HG03442 (cell line): ENCODE data around the gene NPY.

Source experiments
- ATAC-seq: cut with Tn5 transposase; IDR thresholded peaks from one replicate; pipeline ENCODE4 v1.9.1; 2021; ENCODE audit warnings: mild to moderate bottlenecking, moderate library complexity; ENCODE audit not compliant: unreplicated experiment

The NPY gene

GRCh38 chr7:24312588-24312987 lies 28.6 kb downstream of the NPY start:
- no peak for ATAC-seq

- no peak for ATAC-seq
Measured at GRCh38 chr7:24313777-24314176, 29.8 kb downstream of the NPY start.

GRCh38 chr7:24316340-24316739 lies 32.4 kb downstream of the NPY start:
- ATAC-seq = no peak

- no peak for ATAC-seq
Measured at GRCh38 chr7:24318326-24318725, 34.3 kb downstream of the NPY start.

DNA sequence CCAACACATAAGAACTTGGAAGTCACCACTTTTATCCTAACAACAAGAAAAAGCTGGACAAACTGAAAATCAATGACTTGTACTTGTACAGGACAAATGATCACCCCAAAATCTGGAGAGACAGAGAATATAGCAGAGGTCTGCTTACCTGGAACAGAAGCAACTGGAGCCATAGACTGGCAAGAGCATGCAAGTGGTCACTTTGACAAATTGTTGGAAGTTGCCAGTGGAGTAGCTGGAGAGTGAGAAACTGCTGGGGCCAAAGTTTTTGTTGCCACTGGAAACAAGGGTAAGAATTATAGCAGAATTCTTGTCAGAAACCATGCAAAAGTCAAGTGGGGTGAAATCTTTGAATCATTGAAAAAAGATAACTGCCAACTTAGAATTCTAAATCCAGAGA lies 35.2 kb downstream of the NPY start:
- no peak for ATAC-seq

- no peak for ATAC-seq
Measured at GRCh38 chr7:24323961-24324480, 40.0 kb downstream of the NPY start.

DNA sequence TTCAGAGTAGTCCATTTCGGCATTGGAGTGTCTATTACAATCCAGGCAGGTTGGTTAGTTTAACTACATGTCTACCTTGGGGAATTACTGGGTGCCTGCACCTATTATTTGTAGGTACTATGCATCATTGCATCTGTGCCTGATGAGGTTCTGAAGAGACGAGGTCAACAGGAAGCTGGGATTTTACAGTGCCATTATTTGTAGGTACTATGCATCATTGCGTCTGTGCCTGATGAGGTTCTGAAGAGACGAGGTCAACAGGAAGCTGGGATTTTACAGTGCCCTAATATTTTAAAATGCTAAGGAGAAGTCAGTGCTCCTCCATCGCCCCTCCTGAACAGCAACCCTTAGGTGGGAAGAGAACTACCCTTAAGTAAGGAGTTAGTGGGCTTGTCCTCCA lies 41.7 kb downstream of the NPY start:
- ATAC-seq = no peak

DNA sequence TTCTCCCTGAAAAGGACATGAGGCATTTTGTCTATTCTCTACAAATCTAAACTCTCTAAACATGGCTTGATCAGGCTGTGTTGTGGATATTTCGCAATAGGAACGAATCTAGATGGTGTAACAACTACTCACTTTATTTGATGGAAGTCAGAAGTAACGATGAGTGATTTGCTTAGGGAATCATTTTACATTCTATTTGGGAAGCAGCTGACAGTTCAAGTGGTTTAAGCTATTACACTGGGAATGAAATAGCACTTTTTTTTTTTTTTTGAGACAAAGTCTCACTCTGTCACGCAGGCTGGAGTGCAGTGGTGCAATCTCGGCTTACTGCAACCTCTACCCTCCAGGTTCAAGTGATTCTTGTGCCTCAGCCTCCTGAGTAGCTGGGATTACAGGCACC lies 44.1 kb downstream of the NPY start:
- ATAC-seq = no peak

DNA sequence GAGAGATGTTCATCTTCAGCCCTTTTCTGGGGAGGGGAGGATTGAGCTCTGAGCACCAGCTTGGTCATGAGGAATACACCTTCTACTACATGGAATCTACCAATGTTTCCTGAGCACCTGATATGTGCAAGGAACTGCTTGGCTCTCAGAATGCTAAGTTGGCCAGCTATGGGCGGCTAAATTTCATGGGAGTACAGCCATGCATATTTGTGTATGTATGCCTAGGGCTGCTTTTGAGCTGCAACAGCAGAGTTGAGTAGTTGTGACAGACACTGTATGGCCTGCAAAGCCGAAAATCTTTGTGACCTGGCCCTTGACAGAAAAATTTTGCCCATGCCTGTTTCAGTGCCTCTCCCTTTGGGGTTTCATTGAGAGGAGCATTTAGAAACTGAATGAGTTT lies 44.9 kb downstream of the NPY start:
- no peak for ATAC-seq

GRCh38 chr7:24334012-24334411 lies 50.0 kb downstream of the NPY start:
- ATAC-seq = no peak

DNA sequence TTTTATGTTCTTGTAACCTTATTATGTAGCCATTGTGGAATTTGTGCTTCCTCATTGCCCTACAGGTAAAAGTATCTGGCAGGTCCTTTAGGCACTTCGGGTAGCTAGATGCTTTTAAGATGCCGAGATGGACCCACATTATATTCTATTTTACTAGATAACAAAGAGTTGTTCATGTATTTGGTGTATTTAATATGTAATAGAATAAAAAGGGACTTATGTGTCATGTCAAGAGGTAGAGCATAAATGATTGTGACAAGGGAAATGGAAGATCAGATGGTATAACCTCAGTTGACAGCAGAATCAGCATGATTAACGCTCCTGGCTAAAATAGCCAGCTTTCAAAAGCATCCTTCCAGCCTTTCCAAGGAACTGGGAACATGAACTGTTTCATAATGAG lies 50.6 kb downstream of the NPY start:
- no peak for ATAC-seq

- no peak for ATAC-seq
Measured at GRCh38 chr7:24336461-24336860, 52.5 kb downstream of the NPY start.

DNA sequence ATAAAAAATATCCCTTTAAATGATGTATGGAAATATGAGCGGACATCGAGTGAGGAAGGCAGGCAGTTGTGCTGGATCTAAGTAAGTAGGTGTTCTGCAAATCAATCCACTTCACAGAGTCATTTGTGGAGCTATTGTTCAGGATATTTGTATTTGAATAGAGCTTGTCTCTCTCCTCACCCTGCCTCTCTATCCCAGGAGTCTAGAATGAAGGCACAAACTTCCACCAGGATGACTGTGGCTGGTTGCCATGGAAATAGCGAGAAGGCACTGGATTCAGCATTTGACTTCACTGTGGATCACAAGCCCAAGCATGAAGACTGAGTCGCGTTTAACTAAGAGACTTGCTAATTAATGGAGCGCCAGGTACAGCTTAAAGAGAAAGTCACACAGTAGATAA lies 53.2 kb downstream of the NPY start:
- ATAC-seq = no peak

DNA sequence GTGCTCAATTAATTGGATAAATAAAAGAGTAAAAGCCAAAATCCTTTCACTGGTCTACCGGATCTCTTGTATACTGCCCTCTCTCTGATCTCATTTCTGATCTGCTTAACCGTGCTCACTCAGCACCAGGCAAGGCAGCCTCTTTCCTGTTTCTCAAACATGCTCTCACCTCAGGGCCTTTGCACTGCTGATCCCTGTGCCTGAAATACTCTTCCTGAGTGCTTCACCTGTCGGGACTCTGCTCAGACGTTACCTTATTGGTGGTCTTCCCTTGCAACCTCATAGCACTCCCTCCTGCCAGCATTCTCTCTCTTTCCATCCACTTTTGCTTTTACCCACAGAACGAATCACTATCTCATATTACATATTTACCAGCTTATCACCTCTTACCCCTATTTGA lies 55.6 kb downstream of the NPY start:
- ATAC-seq = no peak

DNA sequence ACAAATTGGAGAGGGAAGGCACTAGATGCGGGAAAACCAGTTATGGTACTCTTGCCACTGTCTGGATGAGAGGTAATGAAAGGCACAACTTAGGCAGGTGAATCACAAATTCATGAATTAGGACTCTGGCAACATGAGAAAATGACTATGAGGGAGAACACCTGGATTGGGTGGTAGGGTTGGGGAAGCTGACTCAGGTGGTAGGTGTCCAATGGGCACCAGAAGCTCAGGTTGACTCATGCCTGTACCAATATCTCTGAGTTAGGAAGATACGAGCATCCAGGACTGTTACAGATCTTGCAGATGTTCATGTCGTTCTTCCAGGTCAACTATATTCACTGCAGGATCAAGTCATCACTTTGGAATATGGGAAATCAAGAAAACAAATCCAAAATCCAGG lies 56.7 kb downstream of the NPY start:
- ATAC-seq = no peak
